Central memory CD8-positive, alpha-beta T cell (primary cell): Measurements from ENCODE around the gene ZNF664.

ENCODE experiments used
- ATAC-seq: fragments of 150-1000 bp; cut with Tn5 transposase; replicated peaks from 2 replicates; pipeline ENCODE4 v1.10.0; 2022; ENCODE audit warnings: mild to moderate bottlenecking, moderate FRiP score, moderate number of reproducible peaks; ENCODE audit not compliant: poor library complexity, severe bottlenecking; ENCODE audit errors: extremely low read depth
- DNase-seq, 2 donors: peaks; one replicate each; pipeline ENCODE4 v3.0.0; 2021; ENCODE audit warnings: low spot score in 2 of 2
- H3K27ac Mint-ChIP-seq: one replicate; pipeline ENCODE4 v1.8.0; 2022; ENCODE audit warnings: low read depth, mild to moderate bottlenecking, moderate library complexity, mixed read lengths
- H3K27me3 Mint-ChIP-seq: one replicate; pipeline ENCODE4 v1.8.0; 2022; ENCODE audit warnings: mixed read lengths
- H3K36me3 Mint-ChIP-seq: one replicate; pipeline ENCODE4 v1.8.0; 2022; ENCODE audit warnings: mild to moderate bottlenecking, moderate library complexity, mixed read lengths; ENCODE audit not compliant: insufficient read depth
- H3K4me1 Mint-ChIP-seq: one replicate; pipeline ENCODE4 v1.8.0; 2022; ENCODE audit warnings: mixed read lengths
- H3K4me3 Mint-ChIP-seq: one replicate; pipeline ENCODE4 v1.8.0; 2022; ENCODE audit warnings: mild to moderate bottlenecking, moderate library complexity, mixed read lengths
- H3K9me3 Mint-ChIP-seq: one replicate; pipeline ENCODE4 v1.8.0; 2022; ENCODE audit warnings: mixed read lengths

Gene ZNF664

GRCh38 chr12:124044809-124045321 is 71.8 kb downstream of the ZNF664 start:
- Mint-ChIP-seq H3K4me1 (no peaks in the 10 kb centered on the region), H3K4me3 (no peak overlapping the region), H3K27ac (no peak overlapping the region), H3K9me3 (peaks cover 13% of the 10 kb centered on the region), H3K27me3 (peaks cover 9% of the 10 kb centered on the region), H3K36me3 (no peaks in the 10 kb centered on the region)
- DNase-seq = no peak
- ATAC-seq = no peak

- H3K9me3 Mint-ChIP-seq = peaks cover 13% of the 10 kb centered on the region
- no peak overlapping the region for H3K27ac Mint-ChIP-seq
- DNase-seq (no peak), ATAC-seq (no peak)
- H3K4me1 Mint-ChIP-seq = no peaks in the 10 kb centered on the region
- no peaks in the 10 kb centered on the region for H3K36me3 Mint-ChIP-seq
- peaks cover 9% of the 10 kb centered on the region for H3K27me3 Mint-ChIP-seq
- no peak overlapping the region for H3K4me3 Mint-ChIP-seq
These were observed 72.8 kb downstream of the ZNF664 start for GRCh38 chr12:124045671-124046455.

- H3K4me1 Mint-ChIP-seq = no peaks in the 10 kb centered on the region
- no peak overlapping the region for H3K27ac Mint-ChIP-seq
- no peak overlapping the region for H3K4me3 Mint-ChIP-seq
- peaks cover 9% of the 10 kb centered on the region for H3K27me3 Mint-ChIP-seq
- ATAC-seq (no peak), DNase-seq (no peak)
- peaks cover 13% of the 10 kb centered on the region for H3K9me3 Mint-ChIP-seq
- H3K36me3 Mint-ChIP-seq = no peaks in the 10 kb centered on the region
These were observed 73.4 kb downstream of the ZNF664 start for GRCh38 chr12:124046456-124046740.

- no peak overlapping the region for H3K4me3 Mint-ChIP-seq
- no peaks in the 10 kb centered on the region for H3K36me3 Mint-ChIP-seq
- H3K27ac Mint-ChIP-seq = no peak overlapping the region
- DNase-seq (no peak), ATAC-seq (no peak)
- H3K4me1 Mint-ChIP-seq = no peaks in the 10 kb centered on the region
- peaks cover 13% of the 10 kb centered on the region for H3K9me3 Mint-ChIP-seq
- peaks cover 15% of the 10 kb centered on the region for H3K27me3 Mint-ChIP-seq
These were observed 74.1 kb downstream of the ZNF664 start for GRCh38 chr12:124047045-124047566.

GRCh38 chr12:124049451-124050094 is 76.6 kb downstream of the ZNF664 start:
- no peak overlapping the region for H3K27ac Mint-ChIP-seq
- no peak overlapping the region for H3K4me3 Mint-ChIP-seq
- no peak for DNase-seq
- peaks cover 13% of the 10 kb centered on the region for H3K9me3 Mint-ChIP-seq
- no peaks in the 10 kb centered on the region for H3K4me1 Mint-ChIP-seq
- peaks cover 21% of the 10 kb centered on the region for H3K27me3 Mint-ChIP-seq
- ATAC-seq = no peak
- H3K36me3 Mint-ChIP-seq = no peaks in the 10 kb centered on the region

GRCh38 chr12:124053851-124054250 is 80.8 kb downstream of the ZNF664 start:
- Mint-ChIP-seq H3K4me1 (no peaks in the 10 kb centered on the region), H3K27ac (no peak overlapping the region), H3K4me3 (no peak overlapping the region), H3K27me3 (peaks cover 23% of the 10 kb centered on the region), H3K9me3 (no peaks in the 10 kb centered on the region), H3K36me3 (no peaks in the 10 kb centered on the region)
- ATAC-seq = no peak
- no peak for DNase-seq

- Mint-ChIP-seq H3K27me3 (peaks cover 34% of the 10 kb centered on the region), H3K27ac (no peak overlapping the region), H3K36me3 (no peaks in the 10 kb centered on the region), H3K4me1 (no peaks in the 10 kb centered on the region), H3K4me3 (no peak overlapping the region), H3K9me3 (no peaks in the 10 kb centered on the region)
- no peak for DNase-seq
- no peak for ATAC-seq
These were observed 82.1 kb downstream of the ZNF664 start for GRCh38 chr12:124055066-124055465.

GRCh38 chr12:124057691-124058090 is 84.7 kb downstream of the ZNF664 start:
- Mint-ChIP-seq H3K4me1 (no peaks in the 10 kb centered on the region), H3K27me3 (peaks cover 45% of the 10 kb centered on the region), H3K27ac (no peak overlapping the region), H3K4me3 (no peak overlapping the region), H3K36me3 (no peaks in the 10 kb centered on the region), H3K9me3 (no peaks in the 10 kb centered on the region)
- ATAC-seq = no peak
- no peak for DNase-seq

GRCh38 chr12:124059752-124060151 is 86.7 kb downstream of the ZNF664 start:
- Mint-ChIP-seq H3K9me3 (no peaks in the 10 kb centered on the region), H3K36me3 (no peaks in the 10 kb centered on the region), H3K4me3 (no peak overlapping the region), H3K27me3 (peaks cover 44% of the 10 kb centered on the region), H3K27ac (no peak overlapping the region), H3K4me1 (no peaks in the 10 kb centered on the region)
- no peak for ATAC-seq
- DNase-seq = no peak
